GM19035 (cell line): ENCODE data around the gene ZMIZ1.
"Not testable (repeated sequence)": the region's sequence is repeated elsewhere in the genome, so short reads cannot be mapped to it uniquely, and the experiment has no call there.

Experiments
- ATAC-seq: cut with Tn5 transposase; IDR thresholded peaks from one replicate; pipeline ENCODE4 v1.9.1; 2021; ENCODE audit not compliant: unreplicated experiment

ZMIZ1 gene

DNA sequence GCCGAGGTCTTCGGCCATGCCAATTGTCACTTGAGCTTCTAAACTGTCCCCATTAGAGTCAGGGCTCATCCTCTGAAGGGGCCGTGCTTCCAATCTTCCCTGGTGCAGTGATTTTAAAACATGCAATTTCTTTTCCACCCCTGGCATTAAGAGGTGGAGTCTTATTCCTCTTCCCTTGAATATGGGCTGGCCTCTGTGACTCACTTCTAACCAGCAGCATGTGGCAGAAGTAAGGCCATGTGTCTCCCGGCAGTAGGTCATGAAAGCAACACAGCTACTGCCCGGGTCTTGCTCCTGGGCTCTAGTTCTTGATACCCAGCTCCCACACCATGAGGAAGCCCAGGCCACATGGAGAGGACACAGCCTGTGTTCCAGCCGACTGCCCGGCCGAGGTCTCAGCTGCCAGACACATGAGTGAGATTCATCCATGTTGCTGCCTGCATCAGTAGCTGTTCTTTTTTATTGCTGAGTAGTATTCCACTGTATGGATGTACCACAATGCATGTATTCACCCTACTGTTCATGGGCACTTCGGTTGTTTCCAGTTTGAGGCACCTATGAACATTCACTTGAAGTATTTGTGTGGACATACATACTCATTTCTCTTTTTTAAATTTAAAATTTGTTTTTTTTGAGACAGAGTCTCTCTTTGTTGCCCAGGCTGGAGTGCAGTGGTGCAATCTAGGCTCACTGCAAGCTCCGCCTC is 264.0 kb downstream of the ZMIZ1 start:
- ATAC-seq, result not testable (repeated sequence)

DNA sequence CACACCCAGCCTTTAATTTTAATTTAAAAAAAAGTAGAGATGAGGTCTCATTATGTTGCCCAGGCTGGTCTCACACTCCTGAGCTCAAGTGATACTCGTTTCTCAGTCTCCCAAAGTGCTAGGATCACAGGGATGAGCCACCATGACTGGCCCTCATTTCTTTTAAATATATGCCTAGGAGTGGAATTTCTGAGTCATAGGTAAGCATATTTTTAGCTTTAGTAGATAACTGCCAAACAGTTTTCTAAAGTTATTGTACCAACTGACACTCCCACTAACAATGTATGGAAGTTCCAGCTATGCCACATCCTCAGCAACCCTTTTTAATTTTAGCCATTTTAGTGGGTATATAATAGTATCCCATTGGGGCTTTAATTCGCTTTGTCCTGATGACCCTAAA is 264.7 kb downstream of the ZMIZ1 start:
- ATAC-seq, result no peak

DNA sequence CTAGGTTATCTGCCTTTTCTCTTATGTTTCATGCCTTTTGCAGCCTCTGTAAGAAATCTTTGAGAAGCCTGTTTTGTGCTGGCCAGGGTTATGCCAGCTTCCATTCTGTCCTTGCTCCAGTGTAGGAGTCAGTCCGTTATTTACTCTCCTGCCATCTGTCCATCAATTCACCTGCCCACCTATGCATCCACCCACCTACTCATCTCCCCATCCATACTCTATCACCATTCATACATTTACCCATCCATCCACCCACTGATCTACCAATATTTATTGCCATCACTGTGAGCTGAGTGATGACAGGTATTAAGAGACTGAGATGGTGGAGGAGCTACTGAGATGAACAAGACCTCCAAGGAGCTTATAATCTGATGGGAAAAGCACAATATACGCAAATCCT is 265.8 kb downstream of the ZMIZ1 start:
- no peak for ATAC-seq

DNA sequence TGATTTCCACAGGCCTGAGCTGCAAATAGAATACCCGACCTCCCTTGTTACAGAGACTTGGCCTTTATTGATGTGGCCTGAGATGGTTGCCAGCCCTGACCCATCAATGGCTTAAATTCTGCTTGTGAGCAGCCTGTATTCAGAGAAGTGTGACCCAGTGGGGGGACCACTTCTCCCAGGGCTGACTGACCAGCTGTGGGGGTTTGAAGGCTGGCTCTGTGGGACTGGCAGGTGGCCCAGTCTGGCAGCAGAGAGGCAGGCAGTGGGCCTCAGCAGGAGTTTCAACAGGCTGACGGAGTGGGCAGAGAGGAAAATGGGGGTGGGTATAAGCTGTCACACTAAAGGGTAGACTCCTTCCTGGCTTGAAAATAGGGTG is 266.3 kb downstream of the ZMIZ1 start:
- no peak for ATAC-seq

DNA sequence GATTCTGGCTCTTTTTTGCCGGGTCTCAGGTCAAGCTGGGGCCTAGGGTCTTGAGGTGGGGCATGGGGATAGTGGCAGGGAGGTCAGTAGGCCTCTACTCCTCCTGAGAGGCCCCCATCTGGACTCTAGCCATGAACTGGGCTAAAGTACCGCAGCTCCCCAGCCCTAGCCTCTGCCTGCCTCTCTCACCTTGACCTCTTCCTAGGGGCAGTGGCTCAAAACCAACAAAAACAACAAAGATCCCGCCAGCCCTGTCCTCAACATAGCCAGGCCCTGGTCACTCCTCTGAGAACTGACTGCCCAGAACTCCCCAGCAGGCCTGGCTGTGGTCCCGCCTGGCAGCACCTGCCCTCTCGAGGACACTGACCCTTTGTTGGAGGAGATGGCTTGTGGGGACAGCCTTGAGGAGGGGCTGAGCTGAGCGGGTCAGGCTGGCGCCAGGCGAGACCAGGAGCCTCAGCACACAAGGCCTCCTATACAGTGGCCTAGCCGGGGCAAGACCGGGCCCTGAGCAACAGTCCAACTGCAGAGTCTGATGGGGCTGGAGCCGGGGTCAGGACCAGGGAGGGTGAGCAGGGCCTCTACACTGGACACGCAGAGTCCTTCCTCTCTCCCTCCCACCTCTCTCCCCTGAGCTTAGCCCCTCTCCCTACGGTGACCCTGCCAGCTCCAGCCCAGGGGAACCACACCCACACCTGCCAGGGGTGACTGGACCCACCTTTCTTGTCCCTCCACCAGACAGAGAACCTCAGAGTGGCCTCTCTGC is 266.9 kb downstream of the ZMIZ1 start:
- no peak for ATAC-seq

DNA sequence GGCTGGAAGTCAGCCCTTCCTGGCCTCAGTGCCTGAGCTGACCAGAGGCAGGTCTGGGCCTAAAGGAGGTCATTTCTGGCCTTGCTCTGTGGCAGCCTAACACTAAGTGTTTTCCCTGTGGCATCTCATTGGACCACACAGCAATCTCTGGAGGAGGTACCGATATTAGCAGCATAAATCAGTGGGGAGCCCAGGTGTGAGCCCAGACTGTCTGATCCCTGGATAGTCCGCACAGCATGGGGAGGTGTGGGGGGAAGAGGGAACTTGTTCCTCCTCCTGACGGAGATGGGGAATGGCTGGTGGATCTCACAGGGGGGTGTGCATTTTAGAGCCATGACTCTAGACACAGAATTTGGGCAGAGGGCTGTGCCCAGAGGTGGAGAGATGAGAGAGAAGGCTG is 267.5 kb downstream of the ZMIZ1 start:
- ATAC-seq, result no peak

DNA sequence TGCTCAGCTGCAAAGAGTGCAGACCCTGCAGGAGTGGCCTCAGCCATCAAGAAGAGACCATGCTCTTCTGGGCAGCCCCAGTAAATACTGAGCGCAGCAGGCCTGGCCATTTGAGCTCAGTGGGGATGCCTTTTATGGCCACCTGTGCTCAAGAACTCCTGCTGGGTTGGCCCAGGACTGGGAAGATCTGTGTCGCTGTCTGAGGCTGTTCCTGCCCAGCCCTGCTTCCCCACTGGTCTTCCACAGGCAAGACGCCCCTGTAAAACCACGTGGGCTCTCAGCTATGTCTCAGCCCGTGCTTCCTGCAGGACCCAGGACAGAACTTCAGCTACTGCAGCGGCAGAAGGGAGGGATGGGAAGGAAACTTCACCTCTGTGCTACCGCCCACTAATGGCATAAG is 268.0 kb downstream of the ZMIZ1 start:
- no peak for ATAC-seq

DNA sequence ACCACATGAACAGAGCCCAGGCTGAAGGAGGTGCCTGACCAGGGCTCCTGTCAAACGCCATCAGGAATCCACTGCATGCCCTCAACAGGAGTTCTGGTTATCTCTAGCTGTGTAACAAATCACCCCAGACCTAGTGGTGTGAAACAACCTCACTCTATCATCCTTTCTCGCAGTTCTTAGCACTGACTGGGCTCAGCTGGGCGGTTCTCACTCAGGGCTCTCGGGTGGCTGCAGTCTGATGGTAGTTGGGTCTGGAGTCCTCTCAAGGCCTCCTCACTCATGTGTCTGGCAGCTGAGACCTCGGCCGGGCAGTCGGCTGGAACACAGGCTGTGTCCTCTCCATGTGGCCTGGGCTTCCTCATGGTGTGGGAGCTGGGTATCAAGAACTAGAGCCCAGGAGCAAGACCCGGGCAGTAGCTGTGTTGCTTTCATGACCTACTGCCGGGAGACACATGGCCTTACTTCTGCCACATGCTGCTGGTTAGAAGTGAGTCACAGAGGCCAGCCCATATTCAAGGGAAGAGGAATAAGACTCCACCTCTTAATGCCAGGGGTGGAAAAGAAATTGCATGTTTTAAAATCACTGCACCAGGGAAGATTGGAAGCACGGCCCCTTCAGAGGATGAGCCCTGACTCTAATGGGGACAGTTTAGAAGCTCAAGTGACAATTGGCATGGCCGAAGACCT is 269.2 kb downstream of the ZMIZ1 start:
- not testable (repeated sequence) for ATAC-seq

DNA sequence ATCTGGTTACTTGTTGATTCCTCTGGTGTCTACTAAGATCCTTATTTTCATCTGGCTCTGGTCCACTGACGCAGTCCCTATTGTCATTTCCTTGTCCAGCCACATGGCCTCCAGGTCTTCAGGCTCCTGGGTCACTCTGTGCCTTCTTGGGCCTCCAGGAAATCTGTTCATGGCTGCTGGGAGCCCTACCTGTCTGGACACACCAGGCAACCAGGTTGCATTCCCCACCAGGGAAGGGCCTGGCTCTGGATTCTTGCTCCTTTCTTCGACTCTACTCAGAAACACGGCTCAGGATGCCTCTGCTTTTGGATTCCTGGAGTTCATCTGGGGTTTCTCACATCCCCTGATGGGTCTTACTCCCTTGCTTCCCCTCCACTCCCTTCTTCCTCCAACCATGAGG is 270.5 kb downstream of the ZMIZ1 start:
- no peak for ATAC-seq

DNA sequence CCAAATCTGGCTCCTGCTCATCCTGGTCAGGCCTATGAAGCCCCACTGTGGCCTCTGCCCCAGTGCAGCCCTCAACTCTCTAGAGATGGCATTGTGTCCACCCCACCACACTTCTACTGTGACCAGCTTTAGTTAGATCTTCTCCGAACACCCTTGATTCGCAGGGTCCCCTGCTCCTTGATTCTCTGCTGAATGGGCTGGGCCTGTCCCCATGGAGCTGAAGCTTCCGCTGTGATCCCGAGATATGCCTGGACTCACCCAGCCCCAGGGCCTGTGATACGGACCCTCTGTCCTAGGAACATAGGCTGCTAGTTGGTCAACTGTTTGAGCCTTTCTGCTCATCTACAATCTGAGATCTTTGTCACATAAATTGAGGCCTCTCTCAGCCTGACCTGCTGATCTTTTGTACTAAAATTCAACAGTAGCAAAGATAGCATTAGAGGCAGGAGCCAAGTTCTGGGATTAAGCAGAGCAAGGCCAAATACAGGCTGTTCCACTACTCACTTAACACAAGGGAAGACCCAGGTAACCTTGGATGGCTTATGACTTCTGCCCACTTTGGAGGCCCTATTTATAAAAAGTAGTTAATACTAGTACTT is 272.0 kb downstream of the ZMIZ1 start:
- no peak for ATAC-seq

DNA sequence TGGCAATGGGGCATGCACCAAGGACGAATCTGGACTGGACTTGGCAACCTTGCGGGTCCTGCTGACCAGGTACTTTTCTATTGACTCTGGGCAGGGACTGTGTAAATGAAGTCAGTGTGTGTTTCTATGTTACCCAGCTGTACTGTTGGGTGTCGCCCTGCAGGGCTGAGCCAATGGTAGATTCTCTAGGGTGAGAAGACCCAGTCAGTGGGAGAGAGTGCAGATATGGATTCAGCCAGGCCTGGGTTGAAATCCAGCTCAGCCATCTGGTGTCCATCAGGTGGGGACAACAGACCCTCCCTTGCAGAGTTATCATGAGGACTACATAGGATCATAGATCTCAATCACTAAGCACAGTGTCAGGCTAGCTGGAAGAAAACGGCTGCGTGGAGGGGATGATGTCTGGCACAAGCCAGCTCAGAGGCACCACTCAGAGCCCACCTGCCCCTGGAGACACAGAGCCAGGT is 273.6 kb downstream of the ZMIZ1 start:
- no peak for ATAC-seq

DNA sequence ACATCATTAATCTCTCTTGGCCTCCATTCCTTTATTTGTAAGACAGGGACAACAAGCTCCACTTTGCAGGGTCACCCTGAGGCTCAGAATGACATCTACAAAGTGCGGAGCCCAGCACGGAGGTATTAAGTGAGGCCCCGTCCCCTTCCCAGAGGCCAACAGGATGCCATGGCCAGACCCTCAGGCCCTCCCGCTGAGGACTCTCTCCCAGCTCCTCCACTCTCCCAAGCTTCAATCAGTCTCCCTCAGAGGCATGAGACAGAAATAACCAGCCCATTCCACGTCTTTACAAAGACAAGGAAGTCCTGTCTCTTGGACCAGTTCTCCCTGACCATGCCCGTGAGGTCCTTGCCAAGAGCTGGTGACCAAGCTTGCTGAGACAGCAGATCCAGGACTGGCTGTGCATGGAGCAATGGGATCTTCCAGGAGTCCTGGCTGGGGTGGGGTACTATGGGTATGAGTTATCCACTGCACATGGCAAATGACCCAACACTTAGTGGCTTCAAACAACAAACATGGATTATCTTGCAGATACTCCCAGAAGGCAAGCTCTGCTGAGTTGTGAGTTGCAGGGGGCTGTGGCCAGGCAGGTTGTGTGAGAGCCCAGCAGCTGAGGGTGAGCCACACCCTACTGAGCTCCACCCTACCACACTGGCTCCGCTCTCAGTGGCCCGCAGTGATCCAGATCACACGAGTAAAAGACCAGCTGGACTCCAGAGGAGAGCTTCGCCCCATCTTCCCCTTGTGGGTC is 274.2 kb downstream of the ZMIZ1 start:
- no peak for ATAC-seq

DNA sequence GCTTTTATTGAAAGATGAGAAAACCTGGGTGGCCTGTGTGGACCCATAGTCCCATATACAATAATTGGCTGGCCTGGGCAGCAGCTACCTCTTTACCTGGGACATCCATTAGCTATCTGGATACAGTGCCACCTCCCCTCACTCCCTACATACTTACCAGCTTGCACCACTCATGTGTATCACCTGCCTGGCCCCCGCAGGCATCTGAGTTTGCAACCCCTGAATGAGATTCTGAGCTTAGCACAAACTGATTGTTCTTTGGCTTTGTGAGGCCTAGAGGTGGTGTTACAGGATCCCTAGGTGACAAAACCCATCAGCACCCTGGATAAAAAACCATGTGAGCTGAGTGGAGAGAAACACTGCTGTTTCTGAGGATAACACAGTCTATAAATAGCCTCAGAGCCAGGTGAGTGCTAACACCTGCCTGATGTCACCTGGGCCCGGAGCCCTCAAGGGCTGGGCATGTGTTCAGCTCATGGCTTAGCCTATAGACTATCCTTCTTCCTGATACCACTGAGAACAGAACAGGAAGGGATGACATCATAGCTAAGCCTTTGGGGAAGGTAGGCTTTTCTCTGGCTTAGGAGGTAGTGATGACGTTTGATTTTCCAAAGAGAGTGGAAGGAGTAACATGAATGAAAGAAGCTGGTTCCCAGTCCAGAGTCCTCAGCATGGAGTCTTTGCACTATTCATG is 275.9 kb downstream of the ZMIZ1 start:
- ATAC-seq, result no peak

DNA sequence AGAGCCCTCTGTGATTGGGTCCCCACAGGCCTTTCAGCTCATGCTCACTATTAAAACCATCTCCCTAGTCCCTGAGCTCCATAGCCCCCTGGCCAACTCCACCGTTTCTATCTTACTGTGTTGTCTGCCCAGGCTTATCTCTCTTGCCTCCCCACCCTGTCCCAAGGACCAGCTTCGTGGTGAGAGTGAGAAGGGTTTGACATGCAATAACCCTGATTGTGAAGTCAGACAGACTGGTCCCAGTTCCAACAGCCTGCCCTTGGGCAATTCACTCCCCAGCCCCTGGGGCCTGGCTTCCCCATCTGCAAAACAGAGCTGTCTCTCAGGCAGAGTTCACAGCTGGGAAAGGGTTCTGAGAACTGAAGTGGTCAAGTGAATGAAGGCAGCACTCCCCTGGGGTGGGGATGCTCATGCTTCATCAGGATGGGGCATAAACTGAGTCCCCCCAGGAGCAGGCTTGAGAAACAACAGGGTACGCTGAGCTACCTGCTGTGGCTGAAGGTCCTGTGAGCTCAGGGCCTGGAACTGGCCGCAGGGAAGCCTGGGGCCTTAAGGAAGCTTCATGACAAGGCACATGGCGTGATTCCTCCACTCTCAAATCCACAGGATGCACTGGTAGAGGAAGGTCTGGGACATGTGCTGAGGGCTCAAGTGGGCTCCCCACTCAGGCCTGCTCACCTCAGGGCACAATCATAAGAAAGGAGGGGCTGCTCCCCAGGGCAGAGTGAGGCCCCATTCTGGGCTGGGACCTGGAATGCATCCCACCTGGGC is 276.7 kb downstream of the ZMIZ1 start:
- no peak for ATAC-seq

DNA sequence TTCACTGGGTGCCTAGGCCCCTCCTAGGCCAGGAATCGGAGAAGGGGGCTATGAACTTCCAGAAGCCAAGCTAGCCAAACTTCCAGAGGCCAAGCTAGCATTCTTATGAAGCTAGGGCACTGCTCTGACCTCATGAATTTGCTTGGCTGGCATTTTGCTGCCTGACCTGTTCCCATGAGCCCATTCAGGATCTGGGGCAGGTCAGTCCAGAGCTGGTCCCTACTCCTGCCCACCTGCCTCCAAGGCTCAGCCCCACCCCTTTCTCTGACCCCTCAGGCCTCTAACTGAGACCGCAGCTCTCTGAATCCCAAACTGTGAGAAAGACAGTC is 277.2 kb downstream of the ZMIZ1 start:
- no peak for ATAC-seq

DNA sequence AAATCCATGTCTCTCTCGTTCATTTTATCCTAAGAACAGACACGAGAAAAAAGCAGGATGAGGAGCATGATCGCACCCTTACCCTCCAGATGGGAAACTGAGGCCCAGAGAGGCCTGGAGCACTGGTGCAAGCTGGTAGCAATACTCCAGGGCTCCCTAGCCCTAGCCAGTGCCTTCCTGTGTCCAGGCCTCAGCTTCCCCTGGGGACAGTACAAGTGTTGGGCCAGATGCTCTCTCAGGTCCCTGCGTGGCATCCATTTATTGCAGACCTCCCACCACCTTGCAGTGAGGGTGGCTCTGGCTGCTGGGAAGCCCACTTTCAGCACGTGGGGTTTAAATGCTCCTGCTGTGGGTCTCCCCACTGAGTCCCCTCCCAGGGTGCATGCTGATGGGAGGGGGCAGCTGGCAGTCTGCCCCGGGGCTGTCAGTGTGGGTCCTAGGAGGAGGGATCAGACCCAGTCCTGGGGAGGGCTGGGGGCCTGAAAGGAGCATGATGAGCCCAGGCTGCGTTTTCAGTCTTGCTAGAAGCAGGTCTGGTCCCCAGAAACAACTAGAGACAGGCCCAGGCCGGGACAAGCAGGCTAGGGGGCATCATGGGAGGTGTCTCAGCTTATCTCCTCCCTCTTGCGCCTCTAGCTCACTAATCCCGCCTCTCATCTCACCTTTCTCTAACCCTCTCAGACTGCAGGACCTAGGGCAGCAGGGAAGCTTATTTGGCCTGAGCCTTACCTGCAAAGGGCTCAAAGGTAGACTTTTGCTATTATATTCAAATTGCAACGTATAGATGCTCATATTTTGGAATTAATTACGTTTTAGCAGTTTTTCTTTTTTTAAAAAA is 277.8 kb downstream of the ZMIZ1 start:
- ATAC-seq, result no peak

DNA sequence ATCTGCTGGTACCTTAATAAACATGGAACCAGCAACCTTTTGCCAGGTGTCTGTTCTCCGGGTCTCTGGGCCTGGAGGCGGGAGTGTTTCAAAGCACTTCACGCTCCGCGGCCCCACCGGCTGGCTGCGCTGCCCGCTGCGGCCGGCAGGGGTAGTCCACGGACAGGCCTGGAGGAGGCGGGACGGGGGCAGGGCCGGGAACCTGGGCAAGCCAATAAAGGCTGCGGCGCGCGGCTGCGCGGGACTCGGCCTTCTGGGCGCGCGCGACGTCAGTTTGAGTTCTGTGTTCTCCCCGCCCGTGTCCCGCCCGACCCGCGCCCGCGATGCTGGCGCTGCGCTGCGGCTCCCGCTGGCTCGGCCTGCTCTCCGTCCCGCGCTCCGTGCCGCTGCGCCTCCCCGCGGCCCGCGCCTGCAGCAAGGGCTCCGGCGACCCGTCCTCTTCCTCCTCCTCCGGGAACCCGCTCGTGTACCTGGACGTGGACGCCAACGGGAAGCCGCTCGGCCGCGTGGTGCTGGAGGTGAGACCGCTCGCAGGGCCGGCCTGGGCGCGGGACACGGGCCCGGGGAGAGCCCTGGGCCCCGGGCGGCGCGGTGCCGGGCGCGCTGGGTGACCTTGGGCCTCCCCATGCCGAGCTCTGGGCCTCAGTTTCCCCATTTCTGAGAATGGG is 278.6 kb downstream of the ZMIZ1 start, which contains the start of gene PPIF:
TSS of gene PPIF (plus strand) at position 244 of the 668 bp plus-strand sequence. CDS start at position 324, 80 bp downstream.
- peak; percentile 70 for ATAC-seq
